NCI-H2081 (cell line): ENCODE results near the gene PTK6.
"Not testable (repeated sequence)": the region's sequence is repeated elsewhere in the genome, so short reads cannot be mapped to it uniquely, and the experiment has no call there.

Experiments used
- DNase-seq, 2 experiments: peaks; one replicate each; lab custom pipeline; 2025; lab: John Stamatoyannopoulos, UW

The PTK6 gene

GRCh38 chr20:63568986-63569949 lies 32.1 kb upstream of the PTK6 start:
- DNase-seq: no peak

GRCh38 chr20:63568170-63568981 lies 31.2 kb upstream of the PTK6 start:
- DNase-seq: no peak

GRCh38 chr20:63567386-63568169 lies 30.4 kb upstream of the PTK6 start:
- no peak for DNase-seq

- DNase-seq: no peak
Measured at GRCh38 chr20:63567136-63567385, 29.9 kb upstream of the PTK6 start.

- DNase-seq: no peak
Measured at GRCh38 chr20:63566395-63567135, 29.4 kb upstream of the PTK6 start.

GRCh38 chr20:63565699-63566335 lies 28.6 kb upstream of the PTK6 start:
- no peak for DNase-seq

GRCh38 chr20:63565021-63565698 lies 28.0 kb upstream of the PTK6 start:
- DNase-seq: no peak

- no peak for DNase-seq
Measured at GRCh38 chr20:63564036-63564810, 27.0 kb upstream of the PTK6 start.

- DNase-seq: no peak
Measured at GRCh38 chr20:63563225-63563935, 26.2 kb upstream of the PTK6 start.

GRCh38 chr20:63562461-63563224 lies 25.5 kb upstream of the PTK6 start:
- no peak for DNase-seq

GRCh38 chr20:63561624-63562396 lies 24.6 kb upstream of the PTK6 start:
- no peak for DNase-seq

GRCh38 chr20:63560856-63561609 lies 23.9 kb upstream of the PTK6 start:
- DNase-seq: no peak

GRCh38 chr20:63560333-63560805 lies 23.2 kb upstream of the PTK6 start:
- no peak for DNase-seq

GRCh38 chr20:63559485-63560332 lies 22.5 kb upstream of the PTK6 start:
- not testable (repeated sequence) for DNase-seq

GRCh38 chr20:63558804-63559484 lies 21.8 kb upstream of the PTK6 start:
- no peak for DNase-seq
